Hindlimb muscle (tissue), 1 donor: ENCODE results near the gene SUSD2. TPM values are rescaled to one million over a fixed set of nuclear protein-coding genes. Genes with fewer than 3 reads are reported as not detected.
"Not testable (repeated sequence)": the region's sequence is repeated elsewhere in the genome, so short reads cannot be mapped to it uniquely, and the experiment has no call there.

Experiments used
- DNase-seq: peaks from one replicate; pipeline ENCODE4 v3.0.0-alpha.2; 2013
- polyA plus RNA-seq: library from polyadenylated mRNA; unstranded; fragments of 120-200 nt; gene quantifications from one replicate; pipeline ENCODE4 v1.2.1, GENCODE V29; 2013; ENCODE audit not compliant: insufficient read length

SUSD2 gene
- polyA plus RNA-seq, 1 donor, result 0.85 TPM

GRCh38 chr22:24176630-24177029, 4.7 kb upstream of the SUSD2 start:
- no peak for DNase-seq

- DNase-seq, result no peak
Observed at GRCh38 chr22:24177045-24177444, 4.2 kb upstream of the SUSD2 start.

GRCh38 chr22:24177456-24177855, 3.8 kb upstream of the SUSD2 start:
- no peak for DNase-seq

GRCh38 chr22:24178021-24178431, 3.3 kb upstream of the SUSD2 start:
- no peak for DNase-seq

GRCh38 chr22:24178502-24179440, 2.5 kb upstream of the SUSD2 start:
- no peak for DNase-seq

- no peak for DNase-seq
Observed at GRCh38 chr22:24179478-24180210, 1.6 kb upstream of the SUSD2 start.

- DNase-seq, result no peak
Observed at GRCh38 chr22:24180316-24181087, 785 bp upstream of the SUSD2 start.

GRCh38 chr22:24181996-24182899, 961 bp downstream of the SUSD2 start:
- no peak for DNase-seq

- not testable (repeated sequence) for DNase-seq
Observed at GRCh38 chr22:24182900-24183246, 1.6 kb downstream of the SUSD2 start.

- DNase-seq, result no peak
Observed at GRCh38 chr22:24183321-24184031, 2.2 kb downstream of the SUSD2 start.

GRCh38 chr22:24184057-24184798, 2.9 kb downstream of the SUSD2 start:
- DNase-seq, result no peak

GRCh38 chr22:24185001-24185500, 3.8 kb downstream of the SUSD2 start:
- DNase-seq, result no peak

GRCh38 chr22:24185501-24186351, 4.4 kb downstream of the SUSD2 start:
- no peak for DNase-seq

- no peak for DNase-seq
Observed at GRCh38 chr22:24186352-24186740, 5.1 kb downstream of the SUSD2 start.

GRCh38 chr22:24186892-24187670, 5.8 kb downstream of the SUSD2 start:
- DNase-seq, result no peak

- no peak for DNase-seq
Observed at GRCh38 chr22:24187731-24188644, 6.7 kb downstream of the SUSD2 start.

- no peak for DNase-seq
Observed at GRCh38 chr22:24188705-24189248, 7.5 kb downstream of the SUSD2 start.
